Activated T-helper 9 cell treated with anti-CD3 and anti-CD28 coated beads, Interleukin-2, amount 50 U/mL, for 16 hours (primary cell): ENCODE results near the gene MFAP2.
"Not testable (repeated sequence)": the region's sequence is repeated elsewhere in the genome, so short reads cannot be mapped to it uniquely, and the experiment has no call there.

Source experiments
- DNase-seq: peaks from one replicate; pipeline ENCODE4 v3.0.0-alpha.2; 2020; ENCODE audit warnings: low read depth

MFAP2 gene

GRCh38 chr1:16929146-16930041, 51.0 kb downstream of the MFAP2 start:
- DNase-seq: not testable (repeated sequence)

- DNase-seq: no peak
Observed at GRCh38 chr1:16927711-16928485, 52.5 kb downstream of the MFAP2 start.

- DNase-seq: no peak
Observed at GRCh38 chr1:16927256-16927655, 53.2 kb downstream of the MFAP2 start.

GRCh38 chr1:16926491-16927073, 53.8 kb downstream of the MFAP2 start:
- no peak for DNase-seq

- no peak for DNase-seq
Observed at GRCh38 chr1:16925635-16926490, 54.6 kb downstream of the MFAP2 start.

- no peak for DNase-seq
Observed at GRCh38 chr1:16924919-16925477, 55.4 kb downstream of the MFAP2 start.
